Thyroid gland (tissue), 4 donors: ENCODE measurements around the gene BRIP1. TPM values are rescaled to one million over a fixed set of nuclear protein-coding genes. Genes with fewer than 3 reads are reported as not detected.

Experiments
- DNase-seq, 2 donors: peaks; one replicate each; pipeline ENCODE4 v3.0.0-alpha.2; 2019
- H3K27ac ChIP-seq, 3 donors: fragments of 200-600 bp; sonication (generic); 1 replicate in 2 of 3; 2 replicates in 1 of 3; pipeline ENCODE4 v1.5.1; 2016 to 2019; ENCODE audit warnings: mild to moderate bottlenecking in 1 of 3, moderate library complexity in 1 of 3
- H3K27me3 ChIP-seq: fragments of 200-600 bp; sonication (generic); one replicate; pipeline ENCODE4 v1.5.1; 2019
- H3K36me3 ChIP-seq, 2 donors: fragments of 200-600 bp; sonication (generic); one replicate each; pipeline ENCODE4 v1.5.1; 2016 to 2019
- H3K4me1 ChIP-seq, 2 donors: fragments of 200-600 bp; sonication (generic); one replicate each; pipeline ENCODE4 v1.5.1; 2017 to 2019
- H3K4me3 ChIP-seq, 3 donors: fragments of 200-600 bp; sonication (generic); replicated peaks in 1 of 3; 1 replicate in 2 of 3; 2 replicates in 1 of 3; pipeline ENCODE4 v1.5.1; 2016; ENCODE audit warnings: mild to moderate bottlenecking in 1 of 3
- H3K9me3 ChIP-seq: fragments of 200-600 bp; sonication (generic); one replicate; pipeline ENCODE4 v1.5.1; 2017
- CTCF ChIP-seq, 6 experiments: fragments of 200-600 bp in 3 of 6; fragments of 450-650 bp in 3 of 6; sonication (generic) in 3 of 6; IDR thresholded peaks; one replicate each; pipeline ENCODE4 v1.5.1; 2016 to 2019; ENCODE audit warnings: antibody characterized with exemption in 6 of 6, mild to moderate bottlenecking in 2 of 6, inconsistent platforms in 1 of 6, moderate library complexity in 1 of 6
- POLR2A ChIP-seq, 2 donors: fragments of 450-650 bp; IDR thresholded peaks; one replicate each; pipeline ENCODE4 v1.6.1; 2017; ENCODE audit warnings: antibody characterized with exemption in 2 of 2, mild to moderate bottlenecking in 2 of 2, moderate library complexity in 1 of 2
- WGBS, 2 donors: methylation state at CpG; one replicate each; pipeline ENCODE4 v1.1.5; 2017; 5-methylcytosine and 5-hydroxymethylcytosine counted together
- intact Hi-C: fragments of 100-400 bp; cut with DNase I; formaldehyde crosslinking; loops from one replicate; pipeline ENCODE4 v1.15.1; 2023
- total RNA-seq, 4 donors: library from RNA; depleted of rRNA; stranded (reverse); fragments of >200 nt; gene quantifications; one replicate each; pipeline ENCODE4 v1.2.3, GENCODE V29; 2016

Gene BRIP1
- total RNA-seq, 4 donors from 2014 or later: 0.40 TPM; not detected in 3

- H3K27me3 ChIP-seq: no peaks in the 10 kb centered on the region
Observed at GRCh38 chr17:61662186-61662585, 201.1 kb downstream of the BRIP1 start.

GRCh38 chr17:61660746-61661485 is 202.4 kb downstream of the BRIP1 start:
- no peak overlapping the region for H3K27ac ChIP-seq
- 70 to 77% methylated on average over 4 of the region's 4 CpGs for WGBS, 2 donors
- H3K4me3 ChIP-seq: no peak overlapping the region
- TF ChIP-seq POLR2A (IDR thresholded peaks at IDR 0.05): no peak
- TF ChIP-seq CTCF (IDR thresholded peaks at IDR 0.05): no peak
- no peaks in the 10 kb centered on the region for H3K36me3 ChIP-seq
- intact Hi-C loops: no loop called here
- no peaks in the 10 kb centered on the region for H3K27me3 ChIP-seq
- H3K4me1 ChIP-seq: no peaks in the 10 kb centered on the region
- DNase-seq: no peak
- H3K9me3 ChIP-seq: no peaks in the 10 kb centered on the region

More at GRCh38 chr17:61662186-61662585, 201.1 kb downstream of the BRIP1 start:
- no peak for TF ChIP-seq CTCF (IDR thresholded peaks at IDR 0.05)
- no peak for TF ChIP-seq POLR2A (IDR thresholded peaks at IDR 0.05)
- Histone ChIP-seq H3K36me3 (no peaks in the 10 kb centered on the region), H3K9me3 (no peaks in the 10 kb centered on the region), H3K4me1 (no peaks in the 10 kb centered on the region), H3K4me3 (no peak overlapping the region), H3K27ac (no peak overlapping the region)
- intact Hi-C loops: no loop called here
- no peak for DNase-seq
- WGBS, 2 donors: 82 to 84% methylated on average over 5 of the region's 5 CpGs

- Histone ChIP-seq H3K9me3 (no peaks in the 10 kb centered on the region), H3K27me3 (no peaks in the 10 kb centered on the region), H3K4me3 (no peak overlapping the region), H3K4me1 (no peaks in the 10 kb centered on the region), H3K36me3 (no peaks in the 10 kb centered on the region), H3K27ac (no peak overlapping the region)
- TF ChIP-seq POLR2A (IDR thresholded peaks at IDR 0.05): no peak
- TF ChIP-seq CTCF (IDR thresholded peaks at IDR 0.05): no peak
- no peak for DNase-seq
- 67 to 78% methylated on average over 2 of the region's 2 CpGs for WGBS, 2 donors
- intact Hi-C loops: no loop called here
Observed at GRCh38 chr17:61659437-61659836, 203.9 kb downstream of the BRIP1 start.

GRCh38 chr17:61658183-61658582 is 205.1 kb downstream of the BRIP1 start:
- Histone ChIP-seq H3K4me1 (no peaks in the 10 kb centered on the region), H3K27me3 (no peaks in the 10 kb centered on the region), H3K4me3 (no peak overlapping the region), H3K9me3 (no peaks in the 10 kb centered on the region), H3K36me3 (no peaks in the 10 kb centered on the region), H3K27ac (no peak overlapping the region)
- intact Hi-C loops: no loop called here
- no peak for DNase-seq
- 81 to 91% methylated on average over 2 of the region's 2 CpGs for WGBS, 2 donors
- TF ChIP-seq CTCF (IDR thresholded peaks at IDR 0.05) (no peak), POLR2A (IDR thresholded peaks at IDR 0.05) (no peak)

- DNase-seq: no peak
- H3K36me3 ChIP-seq: no peaks in the 10 kb centered on the region
- no peak overlapping the region for H3K27ac ChIP-seq
- no peaks in the 10 kb centered on the region for H3K27me3 ChIP-seq
- H3K4me1 ChIP-seq: no peaks in the 10 kb centered on the region
- TF ChIP-seq CTCF (IDR thresholded peaks at IDR 0.05): no peak
- TF ChIP-seq POLR2A (IDR thresholded peaks at IDR 0.05): no peak
- intact Hi-C loops: no loop called here
- H3K4me3 ChIP-seq: no peak overlapping the region
- H3K9me3 ChIP-seq: no peaks in the 10 kb centered on the region
Observed at GRCh38 chr17:61657338-61657737, 206.0 kb downstream of the BRIP1 start.
